ENCODE data around the gene ETS1. TPM values are rescaled to one million over a fixed set of nuclear protein-coding genes. Genes with fewer than 3 reads are reported as not detected.

Gene ETS1
- total RNA-seq, 1 donor from 2014 or later, result 45.6 TPM

DNA sequence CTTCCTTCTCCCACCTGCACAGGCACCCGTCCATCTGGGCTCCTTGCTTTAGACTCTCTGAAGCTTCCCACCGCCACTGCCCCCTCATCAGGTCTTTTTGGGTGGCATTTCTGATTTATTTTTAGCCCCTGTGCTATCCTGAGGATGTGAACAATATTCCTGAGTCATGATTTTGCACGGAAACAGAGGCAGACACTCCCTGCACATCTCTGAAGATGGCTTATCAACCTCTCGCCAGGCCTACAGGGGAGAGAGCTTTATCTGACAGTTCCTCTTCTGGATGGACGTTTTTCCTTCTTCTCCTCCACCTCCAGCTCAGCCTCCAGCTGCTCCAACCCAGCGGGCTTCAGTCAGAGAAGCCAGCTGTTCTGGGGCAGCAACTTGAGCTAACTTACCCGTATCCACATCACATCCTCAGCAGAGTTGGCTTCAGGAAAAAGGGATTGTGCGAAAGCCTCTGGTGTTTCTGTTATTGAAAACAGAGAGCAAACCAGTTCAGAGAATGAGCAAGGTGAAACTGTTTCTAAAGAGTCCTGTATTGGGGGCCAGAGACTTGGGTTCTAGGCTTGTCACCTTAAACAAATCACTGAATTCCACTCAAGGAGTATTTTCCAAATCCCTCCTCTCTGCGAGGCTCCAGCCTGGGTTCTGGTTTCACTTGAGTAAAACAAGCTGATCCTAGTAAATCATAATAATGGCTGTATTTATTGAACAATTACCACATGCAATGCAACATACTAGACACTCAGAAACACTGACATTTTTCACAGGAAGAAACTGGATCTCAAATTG, 33.1 kb upstream of the ETS1 start:
- intact Hi-C loops (cut with DNase I), result loop anchor here (10.0 kb wide), 2 partner anchors 66 to 146 kb away; no protein-coding TSS in a partner anchor
- DNase-seq (no peak), ATAC-seq (ENCODE audit: poor library complexity) (no peak)

DNA sequence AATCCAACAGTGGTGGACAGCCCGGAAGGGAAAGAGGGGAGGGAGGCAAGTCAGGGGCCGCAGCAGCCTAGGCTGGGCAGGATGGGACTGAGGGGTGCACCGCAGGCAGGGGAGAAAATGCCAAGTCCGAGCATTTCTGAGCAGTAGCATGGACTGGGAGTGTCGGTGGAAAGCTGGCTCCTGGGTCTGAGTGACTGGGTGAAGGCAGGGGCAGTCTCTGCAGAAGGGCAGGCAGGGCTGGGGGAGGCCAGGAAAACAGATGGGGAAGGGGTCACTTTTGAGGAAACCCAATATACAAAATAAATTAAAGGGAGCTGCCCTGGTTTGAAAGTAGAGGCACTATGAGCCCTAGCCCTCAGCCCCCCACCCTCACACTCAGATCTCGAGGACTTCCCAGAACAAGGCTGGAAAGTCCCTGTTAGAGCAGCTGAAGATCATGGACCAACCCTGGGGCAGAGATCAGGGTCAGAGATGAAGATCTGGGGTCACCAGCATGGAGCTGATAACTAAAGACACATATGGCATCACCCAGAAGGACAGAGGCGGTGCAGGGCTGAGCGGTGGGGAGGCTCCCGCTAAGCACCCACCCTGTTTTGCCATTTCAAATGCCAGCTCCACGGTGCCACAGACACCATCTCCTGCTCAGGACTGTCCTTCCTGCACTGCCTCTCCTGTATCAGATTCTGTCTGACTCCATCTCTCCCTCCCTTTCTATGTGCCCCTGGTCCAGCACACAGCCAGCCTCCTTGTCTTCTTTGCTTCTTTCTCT, 32.4 kb upstream of the ETS1 start:
- intact Hi-C loops (cut with DNase I), result loop anchor here (10.0 kb wide), 2 partner anchors 65 to 145 kb away; no protein-coding TSS in a partner anchor
- DNase-seq, result no peak
- no peak for ATAC-seq (ENCODE audit: poor library complexity)

DNA sequence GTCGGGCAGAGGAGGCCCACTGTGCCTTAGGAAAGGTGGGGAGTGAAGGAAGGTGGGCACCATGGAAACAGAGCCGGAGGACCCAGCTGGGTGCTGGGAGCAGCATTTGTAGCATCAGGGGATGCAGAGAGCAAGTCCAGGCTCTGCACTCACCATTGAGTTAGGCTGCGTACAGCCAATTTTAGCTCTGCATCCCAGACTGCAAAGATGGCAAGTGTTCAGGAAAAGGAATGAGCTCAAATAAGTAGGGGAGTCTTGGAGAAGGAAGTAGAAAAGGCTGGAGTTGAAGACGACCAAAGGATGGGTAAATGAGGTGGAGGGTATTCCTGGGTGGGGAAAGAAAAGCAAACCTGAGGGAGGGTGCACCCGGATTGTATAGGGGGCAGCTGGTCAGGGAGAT, 31.6 kb upstream of the ETS1 start:
- intact Hi-C loops (cut with DNase I), result no loop called here
- DNase-seq, result no peak
- ATAC-seq (ENCODE audit: poor library complexity), result no peak

DNA sequence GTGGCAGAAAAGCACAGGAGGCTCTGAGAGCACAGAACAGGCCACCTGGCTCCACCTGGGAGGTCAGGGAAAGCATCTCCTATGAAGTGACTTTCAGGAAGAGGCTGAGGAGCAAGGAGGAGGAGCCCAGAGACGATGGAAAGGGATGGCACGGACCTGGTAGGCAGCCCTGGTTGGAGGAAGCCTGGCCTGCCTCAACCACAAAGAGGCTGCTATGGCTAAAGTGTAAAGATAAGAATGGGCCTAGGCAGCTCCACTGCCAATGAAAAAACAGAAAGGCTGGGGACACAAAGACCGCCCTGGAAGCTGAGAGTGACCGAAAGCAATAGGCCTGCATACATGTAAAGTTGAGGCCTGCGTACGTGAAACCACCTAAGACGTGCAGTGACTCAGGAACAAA, 31.2 kb upstream of the ETS1 start:
- no peak for ATAC-seq (ENCODE audit: poor library complexity)
- no peak for DNase-seq
- intact Hi-C loops (cut with DNase I), result no loop called here

DNA sequence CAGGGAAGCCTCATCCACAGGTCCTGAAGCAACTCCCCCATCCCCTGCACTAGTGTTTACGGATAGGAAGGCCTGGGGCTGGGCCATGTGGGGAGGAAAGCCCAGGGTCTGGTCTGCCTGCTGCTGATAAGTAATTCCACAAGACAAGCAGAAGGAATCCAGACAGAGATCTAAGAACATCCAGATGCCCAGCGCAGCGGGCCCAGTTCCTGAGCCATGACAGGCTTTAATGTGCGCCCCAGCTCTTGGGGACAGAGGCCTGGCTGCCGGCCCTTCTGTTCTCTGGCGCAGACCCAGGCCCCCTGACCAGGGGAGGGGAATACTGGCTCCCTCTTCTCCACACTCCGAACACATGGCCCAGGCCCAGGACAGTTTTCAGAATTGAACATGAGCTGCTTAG, 28.8 kb upstream of the ETS1 start:
- ATAC-seq (ENCODE audit: poor library complexity), result peak; percentile 75
- peak; percentile 60 for DNase-seq
- intact Hi-C loops (cut with DNase I), result no loop called here

DNA sequence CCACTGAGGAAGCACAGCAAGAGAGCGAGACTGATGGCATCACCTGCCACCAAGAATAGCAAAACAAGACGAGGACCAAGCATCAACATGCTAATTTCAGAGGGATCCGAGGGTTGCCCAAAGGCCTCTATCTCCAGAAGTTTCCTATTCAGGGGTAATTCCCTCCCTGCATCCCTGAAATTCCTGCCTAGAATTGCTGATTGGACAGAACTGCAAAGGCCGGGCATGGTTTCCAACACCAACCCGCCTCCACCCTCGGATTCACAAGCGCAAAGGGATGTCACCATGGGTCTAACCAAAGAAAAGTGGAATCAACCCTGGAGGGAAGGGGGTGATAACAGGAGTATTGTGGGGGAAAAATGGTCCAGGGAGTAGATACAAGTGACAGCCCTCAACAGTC, 28.3 kb upstream of the ETS1 start:
- intact Hi-C loops (cut with DNase I), result no loop called here
- ATAC-seq (ENCODE audit: poor library complexity), result no peak
- no peak for DNase-seq

DNA sequence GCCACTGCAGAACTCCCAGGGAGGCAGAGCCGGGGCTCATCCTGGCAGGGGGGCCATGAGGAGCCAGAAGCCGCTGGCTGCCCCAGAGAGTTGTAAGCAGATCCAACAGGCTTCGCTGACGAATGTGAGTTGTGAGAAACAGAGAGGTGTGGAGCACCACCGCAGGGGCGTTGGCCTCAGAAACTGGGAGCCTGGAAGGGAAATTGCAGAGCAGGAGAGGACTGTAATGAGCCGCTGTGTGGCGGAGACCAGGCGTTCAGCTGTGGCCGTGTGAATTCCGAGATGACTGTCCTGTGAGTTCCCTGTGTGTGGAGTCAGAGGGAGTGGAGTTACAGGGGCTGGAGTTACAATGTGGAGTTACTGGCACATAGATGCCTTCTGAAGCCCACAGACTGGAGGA, 27.7 kb upstream of the ETS1 start:
- intact Hi-C loops (cut with DNase I), result no loop called here
- DNase-seq, result no peak
- ATAC-seq (ENCODE audit: poor library complexity), result no peak

DNA sequence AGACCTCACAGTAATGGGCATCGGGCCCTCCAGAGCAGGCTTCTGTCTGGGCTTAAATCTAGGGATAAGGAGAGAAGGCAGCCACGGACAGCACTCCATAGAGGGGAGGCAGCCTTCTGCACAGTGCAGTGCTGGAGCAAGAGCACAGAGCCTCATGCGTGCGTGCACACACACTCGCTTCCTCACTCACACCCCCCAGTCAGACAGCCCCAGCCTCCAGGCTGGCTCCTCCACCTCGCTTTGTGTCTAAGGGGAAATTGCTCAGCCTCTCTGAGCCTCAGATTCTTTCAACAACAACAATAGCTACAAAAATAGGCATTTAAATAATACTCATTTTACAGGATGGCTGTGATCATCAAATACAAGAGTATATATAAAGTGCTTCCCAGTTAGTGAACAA, 26.7 kb upstream of the ETS1 start:
- ATAC-seq (ENCODE audit: poor library complexity) (no peak), DNase-seq (no peak)
- intact Hi-C loops (cut with DNase I), result no loop called here

GRCh38 chr11:128613300-128613995, 26.1 kb upstream of the ETS1 start:
- DNase-seq (no peak), ATAC-seq (ENCODE audit: poor library complexity) (no peak)
- intact Hi-C loops (cut with DNase I), result no loop called here

DNA sequence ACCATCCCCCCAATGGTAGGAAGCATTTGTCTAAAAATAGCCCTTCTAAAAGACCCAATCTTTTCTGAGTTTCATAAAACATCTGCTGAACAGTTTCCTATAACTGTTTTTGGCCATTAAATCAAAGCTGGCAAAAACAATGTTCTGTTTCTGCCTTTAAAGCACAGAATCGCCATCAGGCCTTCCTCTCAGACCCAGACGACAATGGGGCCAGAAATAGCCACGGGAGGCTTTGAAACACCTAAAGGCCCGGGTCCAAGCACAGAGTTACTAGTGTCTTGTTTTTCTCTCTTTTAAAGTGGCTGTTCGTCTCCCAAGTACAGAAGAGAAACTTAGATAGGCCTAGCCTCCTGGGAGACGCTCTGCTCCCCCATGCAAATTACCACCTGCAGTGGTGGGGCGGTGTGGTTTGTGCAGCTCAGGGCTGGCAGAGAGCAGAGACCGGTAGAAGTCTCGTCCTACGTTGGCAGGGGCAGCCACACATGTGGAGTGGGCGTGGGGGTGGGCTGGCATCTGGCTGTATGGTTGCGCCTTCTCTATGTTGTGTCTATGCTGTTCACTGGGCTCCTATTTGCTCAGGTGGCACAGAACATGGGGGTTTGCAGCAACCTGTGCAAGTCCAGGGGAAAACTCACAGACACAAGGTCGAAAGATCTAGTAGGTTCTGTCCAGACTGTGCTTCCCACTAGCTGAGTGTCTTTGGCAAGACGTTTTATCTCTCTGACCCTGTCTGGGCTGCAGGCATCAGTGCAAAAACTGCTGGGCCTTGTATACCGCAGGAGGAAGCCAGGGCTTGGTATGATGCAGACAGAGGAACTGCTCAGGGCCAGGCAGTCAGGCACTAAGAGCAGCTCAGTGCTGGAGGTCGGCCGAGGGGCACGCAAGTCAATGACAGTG, 23.6 kb upstream of the ETS1 start:
- intact Hi-C loops (cut with DNase I), result no loop called here
- DNase-seq (no peak), ATAC-seq (ENCODE audit: poor library complexity) (peak; percentile 19)

GRCh38 chr11:128609785-128610184, 22.4 kb upstream of the ETS1 start:
- ATAC-seq (ENCODE audit: poor library complexity) (no peak), DNase-seq (no peak)
- intact Hi-C loops (cut with DNase I), result no loop called here

GRCh38 chr11:128608746-128609407, 21.5 kb upstream of the ETS1 start:
- no peak for ATAC-seq (ENCODE audit: poor library complexity)

DNA sequence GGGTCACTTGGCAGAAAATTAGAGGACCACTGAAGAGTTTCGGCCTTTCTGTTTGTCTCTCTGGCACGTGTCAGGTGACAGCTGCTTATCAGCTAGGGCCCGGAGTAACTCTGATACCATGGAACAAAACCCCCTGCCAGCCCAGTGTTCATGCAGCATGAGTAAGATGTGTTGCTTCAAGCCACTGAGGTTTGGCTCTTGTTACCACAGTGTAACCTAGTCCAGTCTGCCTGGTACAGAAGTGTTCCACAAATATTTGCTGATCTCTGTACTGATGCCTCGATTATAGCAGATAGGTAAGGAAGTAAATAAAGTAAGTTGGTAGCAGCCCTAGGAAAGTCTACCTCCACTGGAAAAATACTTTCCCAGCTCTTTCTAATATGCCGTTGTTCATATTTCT, 20.5 kb upstream of the ETS1 start:
- ATAC-seq (ENCODE audit: poor library complexity) (no peak), DNase-seq (no peak)
- intact Hi-C loops (cut with DNase I), result no loop called here

More at GRCh38 chr11:128608746-128609407, 21.5 kb upstream of the ETS1 start:
- intact Hi-C loops (cut with DNase I), result no loop called here
- DNase-seq, result no peak

DNA sequence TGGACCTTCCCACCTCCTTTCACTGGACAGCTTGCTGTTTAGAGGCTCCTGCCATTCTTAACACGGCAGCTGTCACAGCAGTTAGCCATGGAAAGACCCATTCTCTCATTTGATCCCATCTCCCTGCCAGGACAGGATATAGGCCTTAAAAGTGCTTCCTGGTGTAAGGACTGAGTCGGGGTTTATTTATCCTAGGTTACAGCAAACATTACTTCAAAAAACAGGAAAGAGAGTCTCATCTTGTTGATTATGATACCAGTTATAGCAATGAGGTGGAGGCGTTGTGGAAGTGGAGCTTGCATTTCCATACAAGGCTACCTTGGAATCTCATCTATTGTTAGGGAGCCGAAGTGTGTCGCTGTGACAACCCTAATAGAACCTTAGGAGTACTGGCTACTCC, 17.4 kb upstream of the ETS1 start:
- intact Hi-C loops (cut with DNase I), result no loop called here
- ATAC-seq (ENCODE audit: poor library complexity) (no peak), DNase-seq (no peak)

GRCh38 chr11:128603752-128604414, 16.5 kb upstream of the ETS1 start:
- DNase-seq (no peak), ATAC-seq (ENCODE audit: poor library complexity) (peak; percentile 31)
- intact Hi-C loops (cut with DNase I), result no loop called here

- intact Hi-C loops (cut with DNase I), result no loop called here
- ATAC-seq (ENCODE audit: poor library complexity) (no peak), DNase-seq (no peak)
Observed at GRCh38 chr11:128603003-128603696, 15.8 kb upstream of the ETS1 start.

GRCh38 chr11:128599729-128600128, 12.4 kb upstream of the ETS1 start:
- intact Hi-C loops (cut with DNase I), result no loop called here
- ATAC-seq (ENCODE audit: poor library complexity), result no peak
- no peak for DNase-seq

All from Right ventricle myocardium superior (tissue), 1 donor.